ENCODE results near the gene ADAM33.

DNA sequence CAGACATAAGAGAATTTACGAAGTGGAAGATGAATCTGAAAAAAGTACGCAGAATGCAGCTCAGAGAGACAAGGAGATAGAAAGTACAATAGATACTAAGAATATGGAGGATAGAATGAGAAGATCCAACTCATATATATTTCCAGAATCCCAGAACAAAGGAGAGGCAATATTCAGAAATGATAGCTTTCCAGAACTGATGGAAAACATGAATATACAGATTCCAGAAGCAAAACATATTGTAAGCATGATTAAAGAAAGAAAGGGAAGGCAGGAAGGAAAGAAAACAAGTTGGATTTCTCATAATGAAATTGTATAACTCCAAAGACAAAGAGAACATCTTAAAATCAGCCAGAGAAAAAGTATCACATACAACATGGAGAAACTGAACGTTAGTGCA lies 41.6 kb downstream of the ADAM33 start:
- TF ChIP-seq, protein P1, sequence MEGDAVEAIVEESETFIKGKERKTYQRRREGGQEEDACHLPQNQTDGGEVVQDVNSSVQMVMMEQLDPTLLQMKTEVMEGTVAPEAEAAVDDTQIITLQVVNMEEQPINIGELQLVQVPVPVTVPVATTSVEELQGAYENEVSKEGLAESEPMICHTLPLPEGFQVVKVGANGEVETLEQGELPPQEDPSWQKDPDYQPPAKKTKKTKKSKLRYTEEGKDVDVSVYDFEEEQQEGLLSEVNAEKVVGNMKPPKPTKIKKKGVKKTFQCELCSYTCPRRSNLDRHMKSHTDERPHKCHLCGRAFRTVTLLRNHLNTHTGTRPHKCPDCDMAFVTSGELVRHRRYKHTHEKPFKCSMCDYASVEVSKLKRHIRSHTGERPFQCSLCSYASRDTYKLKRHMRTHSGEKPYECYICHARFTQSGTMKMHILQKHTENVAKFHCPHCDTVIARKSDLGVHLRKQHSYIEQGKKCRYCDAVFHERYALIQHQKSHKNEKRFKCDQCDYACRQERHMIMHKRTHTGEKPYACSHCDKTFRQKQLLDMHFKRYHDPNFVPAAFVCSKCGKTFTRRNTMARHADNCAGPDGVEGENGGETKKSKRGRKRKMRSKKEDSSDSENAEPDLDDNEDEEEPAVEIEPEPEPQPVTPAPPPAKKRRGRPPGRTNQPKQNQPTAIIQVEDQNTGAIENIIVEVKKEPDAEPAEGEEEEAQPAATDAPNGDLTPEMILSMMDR (IDR thresholded peaks at IDR 0.05): no peak
- TF ChIP-seq POLR2A (IDR thresholded peaks at IDR 0.05): no peak

All from right lobe of liver (tissue), 4 donors.